ENCODE data around the gene SRRM2. TPM values are rescaled to one million over a fixed set of nuclear protein-coding genes. Genes with fewer than 3 reads are reported as not detected.

The SRRM2 gene
- total RNA-seq, 2 donors from 2014 or later, result 1,185 to 1,285 TPM

GRCh38 chr16:2818272-2818876 lies 65.9 kb downstream of the SRRM2 start:
- H3K4me3 Mint-ChIP-seq, result peak overlapping the region; percentile 31

DNA sequence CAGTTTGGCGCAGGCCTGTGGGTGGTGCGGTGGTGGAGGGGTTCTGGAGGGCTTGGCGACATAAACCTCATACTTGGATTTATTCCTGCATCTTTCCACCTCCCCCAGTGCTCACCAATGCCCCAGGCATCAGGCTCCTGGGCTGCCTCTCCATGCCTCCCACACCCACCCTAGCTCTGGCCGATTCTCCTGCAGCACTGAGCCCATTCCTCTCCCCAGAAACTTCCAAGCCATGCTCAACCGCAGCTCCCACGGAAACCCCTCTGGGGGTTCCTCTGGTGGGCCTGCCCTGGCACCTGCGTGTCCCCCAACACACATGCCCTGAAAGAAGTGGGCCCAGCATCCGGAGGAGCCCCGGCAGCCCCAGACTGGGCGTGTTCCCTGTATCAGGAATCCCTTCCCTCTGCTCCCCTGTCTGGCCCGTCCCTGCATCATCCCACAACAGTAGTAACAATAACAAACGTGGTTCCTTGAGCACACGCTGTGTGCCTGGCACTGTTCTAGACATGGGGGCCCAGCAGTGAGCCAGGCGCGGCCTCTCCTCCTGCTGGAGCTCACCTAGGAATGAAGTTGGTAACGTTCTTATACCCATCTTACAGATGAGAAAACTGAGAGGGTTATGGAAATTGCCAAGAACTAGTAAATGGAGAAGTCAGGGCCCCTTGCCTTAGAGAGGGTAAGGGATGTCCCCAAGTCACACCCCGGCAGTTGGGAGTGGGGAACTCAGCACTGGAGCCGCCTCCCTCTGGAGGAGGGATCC lies 66.9 kb downstream of the SRRM2 start:
- Mint-ChIP-seq H3K4me3 (no peak overlapping the region), H3K36me3 (ENCODE audit: low read depth) (no peaks in the 10 kb centered on the region), H3K27me3 (peaks cover 5% of the 10 kb centered on the region), H3K27ac (no peak overlapping the region), H3K4me1 (no peaks in the 10 kb centered on the region)
- no peaks in the 10 kb centered on the region for H3K9me3 ChIP-seq (ENCODE audit: control insufficient read depth, low read length, poor library complexity, severe bottlenecking)
- ATAC-seq, result no peak
- DNase-seq, result no peak

More at GRCh38 chr16:2818272-2818876, 65.9 kb downstream of the SRRM2 start:
- Mint-ChIP-seq H3K27me3 (peaks cover 5% of the 10 kb centered on the region), H3K27ac (no peak overlapping the region), H3K4me1 (no peaks in the 10 kb centered on the region), H3K36me3 (ENCODE audit: low read depth) (no peaks in the 10 kb centered on the region)
- ATAC-seq (no peak), DNase-seq (no peak)
- no peaks in the 10 kb centered on the region for H3K9me3 ChIP-seq (ENCODE audit: control insufficient read depth, low read length, poor library complexity, severe bottlenecking)

GRCh38 chr16:2819939-2820835 lies 67.7 kb downstream of the SRRM2 start:
- no peaks in the 10 kb centered on the region for H3K9me3 ChIP-seq (ENCODE audit: control insufficient read depth, low read length, poor library complexity, severe bottlenecking)
- Mint-ChIP-seq H3K4me1 (no peaks in the 10 kb centered on the region), H3K27me3 (peaks cover 5% of the 10 kb centered on the region), H3K27ac (no peak overlapping the region), H3K36me3 (ENCODE audit: low read depth) (no peaks in the 10 kb centered on the region), H3K4me3 (no peak overlapping the region)
- DNase-seq (no peak), ATAC-seq (no peak)

Other genes starting within 250 kb of the SRRM2 start
- 100 to 1,000 TPM; 188 to 189 TPM for gene ATP6V0C, start 238.7 kb upstream of the SRRM2 start, total RNA-seq
- gene AMDHD2, start 232.3 kb upstream of the SRRM2 start, total RNA-seq, result 100 to 1,000 TPM; 189 to 206 TPM
- gene CEMP1, start 221.2 kb upstream of the SRRM2 start, total RNA-seq, result under 1 TPM; 0.23 to 0.75 TPM
- gene PDPK1, start 214.6 kb upstream of the SRRM2 start, total RNA-seq, result 10 to 100 TPM; 65.5 to 69.7 TPM
- gene KCTD5, start 70.1 kb upstream of the SRRM2 start, total RNA-seq, result 10 to 100 TPM; 19.6 to 21.9 TPM
- gene PRSS27, start 32.4 kb upstream of the SRRM2 start, total RNA-seq, result 1 to 10 TPM in 1 of 2 donors, under 1 TPM in 1; 0.83 to 1.4 TPM
- gene ELOB, start 24.6 kb downstream of the SRRM2 start, total RNA-seq, result 100 to 1,000 TPM; 121 to 131 TPM
- not detected for gene PRSS33, start 34.9 kb downstream of the SRRM2 start, total RNA-seq
- gene PRSS41, start 45.8 kb downstream of the SRRM2 start, total RNA-seq, result not detected
- 1 to 10 TPM in 1 of 2 donors, not detected in 1; 1.6 TPM for gene PRSS21, start 64.6 kb downstream of the SRRM2 start, total RNA-seq
- not detected for gene ZG16B, start 77.7 kb downstream of the SRRM2 start, total RNA-seq
- gene PRSS22, start 105.5 kb downstream of the SRRM2 start, total RNA-seq, result under 1 TPM; 0.37 to 0.92 TPM
- 10 to 100 TPM; 11.6 to 15.1 TPM for gene FLYWCH2, start 130.6 kb downstream of the SRRM2 start, total RNA-seq
- 10 to 100 TPM; 41.4 to 97.1 TPM for gene FLYWCH1, start 159.3 kb downstream of the SRRM2 start, total RNA-seq
- not detected for gene KREMEN2, start 211.6 kb downstream of the SRRM2 start, total RNA-seq
- gene PAQR4, start 216.7 kb downstream of the SRRM2 start, total RNA-seq, result 1 to 10 TPM; 1.7 to 2.7 TPM
- gene PKMYT1, start 227.8 kb downstream of the SRRM2 start, total RNA-seq, result not detected